K562 (cell line): Measurements from ENCODE around the gene CRIM1. TPM values are rescaled to one million over a fixed set of nuclear protein-coding genes. Genes with fewer than 3 reads are reported as not detected.

Source experiments
- E4F1 ChIP-seq: fragments of 250-450 bp; sonication (Bioruptor Pico); IDR thresholded peaks from 2 replicates; pipeline ENCODE4 v1.5.0; 2021; ENCODE audit warnings: mild to moderate bottlenecking, borderline replicate concordance
- FOXK1 ChIP-seq: sonication (generic); formaldehyde crosslinking; IDR thresholded peaks from 2 replicates; pipeline ENCODE4 v1.8.0; 2022; ENCODE audit warnings: missing genetic modification reagents, mild to moderate bottlenecking, borderline replicate concordance
- HDAC1 ChIP-seq, 2 experiments: fragments of 450-650 bp; IDR thresholded peaks; 2 replicates each; pipeline ENCODE4 v1.6.1; 2016 to 2017; ENCODE audit warnings: inconsistent platforms in 1 of 2, mild to moderate bottlenecking in 1 of 2, moderate library complexity in 1 of 2
- HMBOX1 ChIP-seq: sonication (generic); IDR thresholded peaks from 2 replicates; pipeline ENCODE4 v1.6.1; 2016
- HNRNPLL ChIP-seq: fragments of 200-400 bp; formaldehyde crosslinking; IDR thresholded peaks from 2 replicates; pipeline ENCODE4 v1.6.1; 2017; ENCODE audit warnings: low read length, low read depth, mild to moderate bottlenecking; ENCODE audit not compliant: poor library complexity, severe bottlenecking
- JUND ChIP-seq, 2 experiments: IDR thresholded peaks; 2 replicates in 1 of 2; 3 replicates in 1 of 2; pipeline ENCODE4 v1.6.1; 2011; ENCODE audit warnings: borderline replicate concordance in 2 of 2, low read depth in 2 of 2, low read length in 2 of 2, improper control_type of control experiment in 1 of 2, missing biosample characterization in 1 of 2, missing genetic modification characterization in 1 of 2, missing genetic modification reagents in 1 of 2
- NR2C1 ChIP-seq, 2 experiments: fragments of 450-650 bp; IDR thresholded peaks; 2 replicates each; pipeline ENCODE4 v1.6.1; 2017; ENCODE audit warnings: mild to moderate bottlenecking in 2 of 2, antibody characterized with exemption in 1 of 2, inconsistent platforms in 1 of 2, missing compliant biosample characterization in 1 of 2, missing genetic modification characterization in 1 of 2
- SMARCB1 ChIP-seq: IDR thresholded peaks from 2 replicates; pipeline ENCODE4 v1.6.1; 2011; ENCODE audit warnings: improper control_type of control experiment, low read depth; ENCODE audit not compliant: insufficient read length
- TCF7 ChIP-seq: sonication (generic); IDR thresholded peaks from 2 replicates; pipeline ENCODE4 v1.6.1; 2016; ENCODE audit warnings: antibody characterized with exemption, borderline replicate concordance
- XRCC3 ChIP-seq: fragments of 450-650 bp; IDR thresholded peaks from 2 replicates; pipeline ENCODE4 v1.6.1; 2017; ENCODE audit warnings: mild to moderate bottlenecking, moderate library complexity
- ZFP1 ChIP-seq: fragments of 450-650 bp; formaldehyde crosslinking; IDR thresholded peaks from 2 replicates; pipeline ENCODE4 v1.4.0; 2020; ENCODE audit warnings: mild to moderate bottlenecking, mixed read lengths
- ZMIZ1 ChIP-seq, 2 experiments: fragments of 150-350 bp in 1 of 2; IDR thresholded peaks; 2 replicates each; pipeline ENCODE4 v1.6.1; 2012 to 2016; ENCODE audit warnings: low read depth in 2 of 2, low read length in 2 of 2, mild to moderate bottlenecking in 1 of 2, moderate library complexity in 1 of 2
- ZNF197 ChIP-seq: fragments of 200-800 bp; sonication (Bioruptor generic); IDR thresholded peaks from 2 replicates; pipeline ENCODE4 v1.6.1; 2016; ENCODE audit warnings: low read depth, missing genetic modification characterization, missing compliant biosample characterization
- ZNF280A ChIP-seq: fragments of 450-650 bp; IDR thresholded peaks from 2 replicates; pipeline ENCODE4 v1.6.1; 2018; ENCODE audit warnings: mild to moderate bottlenecking, low read depth; ENCODE audit not compliant: partially characterized antibody
- ZNF584 ChIP-seq: fragments of 200-800 bp; sonication (Bioruptor generic); IDR thresholded peaks from 2 replicates; pipeline ENCODE4 v1.6.1; 2016; ENCODE audit warnings: low read depth, mild to moderate bottlenecking, missing genetic modification characterization, missing compliant biosample characterization
- ZNF780A ChIP-seq: fragments of 250-450 bp; sonication (Bioruptor Pico); IDR thresholded peaks from 2 replicates; pipeline ENCODE4 v1.5.0; 2021; ENCODE audit warnings: mild to moderate bottlenecking
- polyA plus RNA-seq, 8 experiments: library from polyadenylated mRNA; depleted of rRNA in 4 of 8; stranded (reverse) in 5 of 8; unstranded in 3 of 8; fragments of >200 nt; fragmentation: Nextera tagmentation in 2 of 8; fragmentation: Illumina TruSeq in 1 of 8; extraction: Ambion mirVana in 2 of 8; extraction: Trizol in 1 of 8; gene quantifications; 2 replicates each; pipeline versions ENCODE4 v1.2.1 to v1.2.3, GENCODE V29; 2011 to 2014; ENCODE audit warnings: inconsistent platforms in 1 of 8, missing spikeins in 1 of 8
- total RNA-seq, 7 experiments: library from RNA; depleted of rRNA in 6 of 7; stranded (reverse); fragments of >200 nt in 6 of 7; fragmentation: Illumina TruSeq in 2 of 7; extraction: Trizol in 2 of 7; gene quantifications; 2 replicates each; pipeline versions ENCODE4 v1.2.1 to v1.2.3, GENCODE V29; 2011 to 2021; ENCODE audit warnings: low replicate concordance in 1 of 7

CRIM1 gene
- total and polyA plus RNA-seq, 9 of the 15 experiments (the other 6 are each of a cell fraction or from before 2014, with no cell fraction given): 0.01 to 0.36 (median 0.06) TPM; not detected in 1

GRCh38 chr2:36451512-36451911 is 95.9 kb downstream of the CRIM1 start (continued):
- peak; percentile 50; the same call in 1 of the 2 replicates for TF ChIP-seq JUND (IDR thresholded peaks at IDR 0.05; ENCODE audit: borderline replicate concordance, low read depth, low read length)
- no peak; the same call in 2 of the 3 replicates for TF ChIP-seq JUND (tag; IDR thresholded peaks at IDR 0.05; ENCODE audit: borderline replicate concordance, low read depth, low read length)
- no peak for TF ChIP-seq ZNF197 (CRISPR knock-in tag)
- TF ChIP-seq HNRNPLL: no peak
- peak; percentile 93 for TF ChIP-seq HMBOX1
- TF ChIP-seq ZFP1 (CRISPR knock-in tag): no peak
- TF ChIP-seq ZMIZ1 (IDR thresholded peaks at IDR 0.05; ENCODE audit: low read depth in 2 of 2, low read length in 2 of 2): peak in 1 of 2 experiments; percentile 75; a peak in 1 of 4 replicates
- peak in 1 of 2 experiments; percentile 73; a peak in 2 of 4 replicates for TF ChIP-seq HDAC1 (IDR thresholded peaks at IDR 0.05)
- no peak for TF ChIP-seq ZNF280A
- 0 out of 2 replicates have a peak, but pooled peaks have one; percentile 45 for TF ChIP-seq ZNF584 (CRISPR knock-in tag)
- no peak for TF ChIP-seq XRCC3
- TF ChIP-seq TCF7: no peak
- TF ChIP-seq NR2C1 (IDR thresholded peaks at IDR 0.05): no peak
- TF ChIP-seq NR2C1 (tag; IDR thresholded peaks at IDR 0.05): no peak
- TF ChIP-seq ZNF780A (CRISPR knock-in tag): no peak
- TF ChIP-seq SMARCB1: no peak
- no peak for TF ChIP-seq E4F1 (CRISPR knock-in tag)
- no peak for TF ChIP-seq FOXK1 (CRISPR knock-in tag)
